ENCODE data around the gene ACOXL. TPM values are rescaled to one million over a fixed set of nuclear protein-coding genes. Genes with fewer than 3 reads are reported as not detected.

Gene ACOXL
- total and polyA plus RNA-seq, 9 of the 15 experiments (the other 6 are each of a cell fraction or from before 2014, with no cell fraction given), result 0.31 to 0.56 TPM; not detected in 7

DNA sequence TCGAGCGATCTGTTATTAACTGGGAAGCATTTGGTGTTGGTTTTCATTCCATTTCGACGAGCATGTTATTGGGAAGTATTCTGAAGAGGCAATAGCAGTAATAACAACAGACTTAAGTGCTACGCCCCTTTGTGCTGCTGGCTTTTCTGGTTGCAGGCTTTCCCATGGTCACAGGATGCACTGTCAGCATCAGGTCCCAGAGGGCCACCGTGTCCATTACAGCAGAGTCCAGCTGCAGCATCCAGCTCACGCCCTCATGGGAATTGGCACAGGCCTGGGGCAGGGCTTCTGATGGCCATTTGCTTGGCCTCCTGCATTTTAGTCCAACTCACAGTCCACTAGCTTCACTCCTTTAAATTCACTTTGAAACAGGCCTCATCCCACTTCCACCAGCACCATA is 432.7 kb downstream of the ACOXL start:
- DNase-seq (ENCODE audit: extremely low read depth in 1 of 4, low spot score in 3 of 4), result no peak
- intact Hi-C loops (cut with micrococcal nuclease) (no loop called here), in situ Hi-C loops (cut with MboI) (no loop called here)
- H3K9me3 ChIP-seq (replicated peaks; ENCODE audit: control insufficient read depth, insufficient read depth, low read depth, low read length), result no peaks in the 10 kb centered on the region
- H3K9me1 ChIP-seq (ENCODE audit: control insufficient read depth, insufficient read depth, low read length), result no peaks in the 10 kb centered on the region
- H3K36me3 ChIP-seq (ENCODE audit: control insufficient read depth, insufficient read depth, low read length), result peaks cover 46% of the 10 kb centered on the region
- 90% methylated on average over 7 of the region's 7 CpGs for WGBS (ENCODE audit: insufficient coverage, low coverage, missing lambda C conversion rate)
- ChIA-PET POLR2A (no interaction called here), CTCF (ENCODE audit: low intra/inter-chr PET ratio) (no interaction called here)
- TF ChIP-seq ZNF436 (CRISPR knock-in tag; IDR thresholded peaks at IDR 0.05) (no peak), BMI1 (IDR thresholded peaks at IDR 0.05; ENCODE audit: low read length) (no peak), POLR2B (IDR thresholded peaks at IDR 0.05; ENCODE audit: low read depth, partially characterized antibody) (no peak), ZNF24 (IDR thresholded peaks at IDR 0.05) (no peak), SREBF1 (IDR thresholded peaks at IDR 0.05; ENCODE audit: borderline replicate concordance, low read depth, low read length) (no peak), TCF7L2 (IDR thresholded peaks at IDR 0.05; ENCODE audit: low read depth, low read length) (no peak), ELF2 (CRISPR knock-in tag; IDR thresholded peaks at IDR 0.05) (no peak), ZNF282 (CRISPR knock-in tag; IDR thresholded peaks at IDR 0.05) (no peak), POLR2G (IDR thresholded peaks at IDR 0.05; ENCODE audit: low read depth, low read length) (no peak), PURB (CRISPR knock-in tag; IDR thresholded peaks at IDR 0.05; ENCODE audit: low read depth) (no peak)
- TF ChIP-seq, protein P1, sequence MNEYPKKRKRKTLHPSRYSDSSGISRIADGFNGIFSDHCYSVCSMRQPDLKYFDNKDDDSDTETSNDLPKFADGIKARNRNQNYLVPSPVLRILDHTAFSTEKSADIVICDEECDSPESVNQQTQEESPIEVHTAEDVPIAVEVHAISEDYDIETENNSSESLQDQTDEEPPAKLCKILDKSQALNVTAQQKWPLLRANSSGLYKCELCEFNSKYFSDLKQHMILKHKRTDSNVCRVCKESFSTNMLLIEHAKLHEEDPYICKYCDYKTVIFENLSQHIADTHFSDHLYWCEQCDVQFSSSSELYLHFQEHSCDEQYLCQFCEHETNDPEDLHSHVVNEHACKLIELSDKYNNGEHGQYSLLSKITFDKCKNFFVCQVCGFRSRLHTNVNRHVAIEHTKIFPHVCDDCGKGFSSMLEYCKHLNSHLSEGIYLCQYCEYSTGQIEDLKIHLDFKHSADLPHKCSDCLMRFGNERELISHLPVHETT (CRISPR knock-in tag; conservative IDR thresholded peaks at IDR 0.05 in 1 of 2, IDR thresholded peaks at IDR 0.05 in 1 of 2), result no peak
- TF ChIP-seq, protein P2, sequence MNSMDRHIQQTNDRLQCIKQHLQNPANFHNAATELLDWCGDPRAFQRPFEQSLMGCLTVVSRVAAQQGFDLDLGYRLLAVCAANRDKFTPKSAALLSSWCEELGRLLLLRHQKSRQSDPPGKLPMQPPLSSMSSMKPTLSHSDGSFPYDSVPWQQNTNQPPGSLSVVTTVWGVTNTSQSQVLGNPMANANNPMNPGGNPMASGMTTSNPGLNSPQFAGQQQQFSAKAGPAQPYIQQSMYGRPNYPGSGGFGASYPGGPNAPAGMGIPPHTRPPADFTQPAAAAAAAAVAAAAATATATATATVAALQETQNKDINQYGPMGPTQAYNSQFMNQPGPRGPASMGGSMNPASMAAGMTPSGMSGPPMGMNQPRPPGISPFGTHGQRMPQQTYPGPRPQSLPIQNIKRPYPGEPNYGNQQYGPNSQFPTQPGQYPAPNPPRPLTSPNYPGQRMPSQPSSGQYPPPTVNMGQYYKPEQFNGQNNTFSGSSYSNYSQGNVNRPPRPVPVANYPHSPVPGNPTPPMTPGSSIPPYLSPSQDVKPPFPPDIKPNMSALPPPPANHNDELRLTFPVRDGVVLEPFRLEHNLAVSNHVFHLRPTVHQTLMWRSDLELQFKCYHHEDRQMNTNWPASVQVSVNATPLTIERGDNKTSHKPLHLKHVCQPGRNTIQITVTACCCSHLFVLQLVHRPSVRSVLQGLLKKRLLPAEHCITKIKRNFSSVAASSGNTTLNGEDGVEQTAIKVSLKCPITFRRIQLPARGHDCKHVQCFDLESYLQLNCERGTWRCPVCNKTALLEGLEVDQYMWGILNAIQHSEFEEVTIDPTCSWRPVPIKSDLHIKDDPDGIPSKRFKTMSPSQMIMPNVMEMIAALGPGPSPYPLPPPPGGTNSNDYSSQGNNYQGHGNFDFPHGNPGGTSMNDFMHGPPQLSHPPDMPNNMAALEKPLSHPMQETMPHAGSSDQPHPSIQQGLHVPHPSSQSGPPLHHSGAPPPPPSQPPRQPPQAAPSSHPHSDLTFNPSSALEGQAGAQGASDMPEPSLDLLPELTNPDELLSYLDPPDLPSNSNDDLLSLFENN (IDR thresholded peaks at IDR 0.05; ENCODE audit: low read depth in 2 of 2, low read length in 2 of 2), result no peak
- TF ChIP-seq, protein P3, sequence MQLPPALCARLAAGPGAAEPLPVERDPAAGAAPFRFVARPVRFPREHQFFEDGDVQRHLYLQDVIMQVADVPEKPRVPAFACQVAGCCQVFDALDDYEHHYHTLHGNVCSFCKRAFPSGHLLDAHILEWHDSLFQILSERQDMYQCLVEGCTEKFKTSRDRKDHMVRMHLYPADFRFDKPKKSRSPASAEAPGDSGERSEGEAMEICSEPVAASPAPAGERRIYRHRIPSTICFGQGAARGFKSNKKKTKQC (CRISPR knock-in tag; IDR thresholded peaks at IDR 0.05), result no peak
- TF ChIP-seq, protein P4, sequence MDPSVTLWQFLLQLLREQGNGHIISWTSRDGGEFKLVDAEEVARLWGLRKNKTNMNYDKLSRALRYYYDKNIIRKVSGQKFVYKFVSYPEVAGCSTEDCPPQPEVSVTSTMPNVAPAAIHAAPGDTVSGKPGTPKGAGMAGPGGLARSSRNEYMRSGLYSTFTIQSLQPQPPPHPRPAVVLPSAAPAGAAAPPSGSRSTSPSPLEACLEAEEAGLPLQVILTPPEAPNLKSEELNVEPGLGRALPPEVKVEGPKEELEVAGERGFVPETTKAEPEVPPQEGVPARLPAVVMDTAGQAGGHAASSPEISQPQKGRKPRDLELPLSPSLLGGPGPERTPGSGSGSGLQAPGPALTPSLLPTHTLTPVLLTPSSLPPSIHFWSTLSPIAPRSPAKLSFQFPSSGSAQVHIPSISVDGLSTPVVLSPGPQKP (CRISPR knock-in tag; IDR thresholded peaks at IDR 0.05), result no peak
- no peak overlapping the region for H2AFZ ChIP-seq (ENCODE audit: low read depth, low read length)
- peaks cover 12 to 21% of the 10 kb centered on the region in 2 experiments; a peak in 4 of 5 replicates for H3K4me1 ChIP-seq (replicated peaks in 1 of 2; ENCODE audit: control insufficient read depth in 2 of 2, insufficient read depth in 2 of 2, low read length in 2 of 2)
- no peak overlapping the region for H3K27ac ChIP-seq (ENCODE audit: extremely low read depth, low read depth, low read length)
- no peak overlapping the region for H3K4me2 ChIP-seq (ENCODE audit: insufficient read depth, low read length)
- H3K9ac ChIP-seq (ENCODE audit: insufficient read depth in 1 of 2, low read depth in 2 of 2, low read length in 2 of 2), result no peak overlapping the region
- ATAC-seq, result no peak
- FAIRE-seq, result no peak
- H3K79me2 ChIP-seq (ENCODE audit: control insufficient read depth, insufficient read depth, low read length), result no peaks in the 10 kb centered on the region
- no peaks in the 10 kb centered on the region for H3K27me3 ChIP-seq (ENCODE audit: control insufficient read depth in 2 of 2, insufficient read depth in 2 of 2, low read length in 2 of 2)
- BruUV-seq (replicated peaks), result no TSS peak
- H3K4me3 ChIP-seq, result no peak overlapping the region
- peaks cover 23% of the 10 kb centered on the region; the same call in 1 of the 2 replicates for H4K20me1 ChIP-seq (replicated peaks; ENCODE audit: control insufficient read depth, insufficient read depth, low read length)

Data from K562 (cell line).